Articular chondrocyte of knee joint (primary cell): ENCODE measurements around the gene AWAT1. TPM values are rescaled to one million over a fixed set of nuclear protein-coding genes. Genes with fewer than 3 reads are reported as not detected.

Experiments used
- small RNA-seq: library from RNA; depleted of rRNA; stranded (forward); fragments of <200 nt; gene quantifications from one replicate; pipeline ENCODE3, GENCODE V24; 2012
- total RNA-seq: library from RNA; depleted of rRNA; stranded (reverse); fragments of >200 nt; gene quantifications from 2 replicates; pipeline ENCODE4 v1.2.3, GENCODE V29; 2012

The AWAT1 gene
- not detected in 2 replicates for total RNA-seq

DNA sequence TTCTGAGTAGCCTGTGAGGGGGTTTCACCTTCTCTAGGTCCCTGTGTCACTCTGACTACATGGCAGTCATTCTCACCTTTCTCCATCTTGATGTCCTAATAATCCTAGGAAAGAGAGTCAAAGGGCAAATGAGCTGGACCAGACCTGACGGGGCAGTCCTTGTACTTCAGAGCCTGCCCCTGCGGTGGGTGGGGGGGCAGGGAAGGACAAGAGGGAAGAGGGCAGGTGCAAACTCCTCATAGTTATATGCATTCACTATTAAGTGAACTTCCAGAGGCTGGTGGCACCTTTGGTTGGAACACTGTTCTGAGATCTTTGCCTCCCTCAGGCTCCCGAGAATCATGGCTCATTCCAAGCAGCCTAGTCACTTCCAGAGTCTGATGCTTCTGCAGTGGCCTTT, at the start of gene AWAT1:
AWAT1 (plus strand) TSS at position 301 of the 400 bp plus-strand sequence; CDS start at position 342, 41 bp downstream.

DNA sequence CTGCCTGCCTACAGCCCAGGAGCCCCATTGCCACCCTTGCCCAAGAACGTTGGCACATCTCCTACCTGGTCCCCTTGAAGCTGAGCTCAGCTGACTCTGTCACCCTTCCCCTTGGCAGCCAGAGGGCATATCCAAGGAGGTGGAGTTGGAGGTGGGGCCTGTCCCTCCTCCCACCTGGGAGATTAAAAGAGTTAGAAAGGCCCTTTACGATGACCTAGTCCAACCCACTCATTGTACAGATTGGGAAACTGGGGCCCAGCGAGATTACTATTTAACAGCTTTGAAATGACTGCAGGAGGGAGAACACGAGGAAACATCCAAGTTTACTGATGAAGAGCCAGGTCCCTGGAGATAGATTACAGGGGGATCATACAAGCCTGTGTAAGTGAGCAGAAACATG, 25.6 kb downstream of the AWAT1 start, which contains the start of gene P2RY4:
P2RY4 (minus strand) TSS at position 101 of the 400 bp plus-strand sequence. CDS start 580 bp downstream, outside the sequence.

DNA sequence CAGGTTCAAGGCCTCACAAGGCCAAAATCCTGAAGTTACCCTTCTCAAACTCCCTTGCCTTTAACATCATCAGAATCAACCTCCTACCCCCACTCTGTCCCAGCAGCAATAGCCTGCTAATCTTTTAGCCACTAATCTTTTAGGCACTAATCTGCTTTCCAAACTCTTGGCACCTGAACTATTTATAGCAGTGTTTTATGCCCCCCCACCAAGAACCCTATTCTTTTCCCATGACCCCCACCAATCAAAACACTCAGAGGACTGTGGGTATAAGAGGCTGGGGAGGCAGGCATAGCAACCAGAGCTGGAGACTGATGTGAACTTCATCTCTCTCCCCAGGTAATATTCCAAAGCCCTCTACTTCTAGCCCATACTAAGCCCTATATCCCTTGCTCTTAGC, 33.6 kb downstream of the AWAT1 start, which contains the start of gene ARR3:
ARR3 (plus strand) TSS at position 301 of the 400 bp plus-strand sequence. CDS start 1,052 bp downstream, outside the sequence.

GRCh38 chrX:70281951-70282350, 47.5 kb downstream of the AWAT1 start, which contains the start of gene RAB41:
Gene RAB41, plus strand, starts transcription at chrX:70282172. Its CDS starts 46 bp downstream, at chrX:70282218.

Small RNA genes lying within 50 kb of the gene (small RNA-seq; reads per million reads assigned to genes)
- gene RNA5SP507: not detected

Other genes with a start within 250 kb of the AWAT1 start
- gene AWAT2, start 184.7 kb upstream of the AWAT1 start, total RNA-seq: not detected in 2 replicates
- gene OTUD6A, start 172.2 kb upstream of the AWAT1 start, total RNA-seq: not detected in 2 replicates
- gene IGBP1, start 101.2 kb upstream of the AWAT1 start, total RNA-seq: 80.3 and 90.7 TPM in 2 replicates
- gene DGAT2L6, start 57.2 kb upstream of the AWAT1 start, total RNA-seq: not detected in 2 replicates
- 0.43 and 0.52 TPM in 2 replicates for gene P2RY4, start 25.5 kb downstream of the AWAT1 start, total RNA-seq
- not detected in 2 replicates for gene ARR3, start 33.7 kb downstream of the AWAT1 start, total RNA-seq
- gene RAB41, start 47.5 kb downstream of the AWAT1 start, total RNA-seq: not detected in 2 replicates
- gene PDZD11, start 55.3 kb downstream of the AWAT1 start, total RNA-seq: 59.9 and 63.0 TPM in 2 replicates
- gene KIF4A, start 55.4 kb downstream of the AWAT1 start, total RNA-seq: 6.9 and 10.4 TPM in 2 replicates
- under 0.01 TPM in 1 of 2 replicates, not detected in the other for gene GDPD2, start 188.7 kb downstream of the AWAT1 start, total RNA-seq
- gene DLG3, start 210.2 kb downstream of the AWAT1 start, total RNA-seq: 6.0 and 11.6 TPM in 2 replicates